HepG2 (cell line): Measurements from ENCODE around the gene FBXO4.

Experiments
- CTCF ChIP-seq: sonication (generic); formaldehyde crosslinking; IDR thresholded peaks from 2 replicates; pipeline ENCODE4 v1.5.0; 2020; ENCODE audit warnings: mild to moderate bottlenecking, missing genetic modification reagents, moderate library complexity
- EZH2 ChIP-seq: conservative IDR thresholded peaks from 2 replicates; pipeline ENCODE4 v1.6.1; 2012; ENCODE audit warnings: mild to moderate bottlenecking, low read depth, low read length, moderate library complexity
- GABPA ChIP-seq, 2 experiments: IDR thresholded peaks; 2 replicates each; pipeline ENCODE4 v1.6.1; 2011 to 2016; ENCODE audit warnings: low read depth in 2 of 2, low read length in 1 of 2, missing biosample characterization in 1 of 2, missing genetic modification characterization in 1 of 2
- ZNF841 ChIP-seq: sonication (generic); formaldehyde crosslinking; IDR thresholded peaks from 2 replicates; pipeline ENCODE4 v1.8.1; 2023; ENCODE audit warnings: missing genetic modification reagents, borderline replicate concordance

GRCh38 chr5:41882765-41883164 lies 42.3 kb upstream of the FBXO4 start:
- TF ChIP-seq CTCF (CRISPR knock-in tag) = no peak
- no peak for TF ChIP-seq EZH2
- no peak for TF ChIP-seq GABPA (IDR thresholded peaks at IDR 0.05; ENCODE audit: low read depth, low read length)
- TF ChIP-seq GABPA (CRISPR knock-in tag; IDR thresholded peaks at IDR 0.05; ENCODE audit: low read depth) = no peak
- no peak for TF ChIP-seq ZNF841 (CRISPR knock-in tag)
